GM10266 (cell line): ENCODE data around the gene MGLL.

Source experiments
- DNase-seq: peaks from one replicate; pipeline ENCODE4 v3.0.0; 2012; ENCODE audit errors: extremely low spot score
- CTCF ChIP-seq: IDR thresholded peaks from 2 replicates; pipeline ENCODE4 v1.5.1; 2012; ENCODE audit warnings: mild to moderate bottlenecking, low read depth; ENCODE audit not compliant: control insufficient read depth, insufficient read depth; ENCODE audit errors: missing control alignments

The MGLL gene

GRCh38 chr3:127819656-127820055 lies 2.7 kb downstream of the MGLL start:
- no peak for TF ChIP-seq CTCF

GRCh38 chr3:127819086-127819485 lies 3.2 kb downstream of the MGLL start:
- TF ChIP-seq CTCF = no peak
- no peak for DNase-seq

More at GRCh38 chr3:127819656-127820055, 2.7 kb downstream of the MGLL start:
- DNase-seq = no peak

- no peak for DNase-seq
Measured at GRCh38 chr3:127817406-127817841, 4.9 kb downstream of the MGLL start.

GRCh38 chr3:127816783-127817405 lies 5.4 kb downstream of the MGLL start:
- no peak for TF ChIP-seq CTCF
- DNase-seq = no peak

More at GRCh38 chr3:127817406-127817841, 4.9 kb downstream of the MGLL start:
- no peak for TF ChIP-seq CTCF

GRCh38 chr3:127815641-127816605 lies 6.4 kb downstream of the MGLL start:
- TF ChIP-seq CTCF = no peak
- DNase-seq = no peak

GRCh38 chr3:127815001-127815400 lies 7.3 kb downstream of the MGLL start:
- DNase-seq = no peak
- no peak for TF ChIP-seq CTCF
